Measurements from ENCODE around the gene AKNA. TPM values are rescaled to one million over a fixed set of nuclear protein-coding genes. Genes with fewer than 3 reads are reported as not detected.

Gene AKNA
- polyA plus RNA-seq, 1 of the 3 experiments (the other 2 are of a cell fraction), result 0.84 TPM

GRCh38 chr9:114383521-114384231, 4.1 kb downstream of the AKNA start:
- H3K36me3 ChIP-seq (replicated peaks in 1 of 2; ENCODE audit: control insufficient read depth in 1 of 2, insufficient read depth in 2 of 2, low read length in 1 of 2), result no peaks in the 10 kb centered on the region
- H3K9me2 ChIP-seq, result no peaks in the 10 kb centered on the region
- no peaks in the 10 kb centered on the region for H3K9me3 ChIP-seq
- H3F3A ChIP-seq (replicated peaks; ENCODE audit: insufficient read depth), result no peaks in the 10 kb centered on the region
- CTCF ChIA-PET, result interaction anchor here (1.3 to 1.8 kb wide), 2 partner anchors 12 to 44 kb away, joined by 3 to 5 read pairs; no protein-coding TSS in a partner anchor
- WGBS (ENCODE audit: low lambda C conversion rate), result 83% methylated on average over 8 of the region's 8 CpGs
- no peak overlapping the region for H3K9ac ChIP-seq
- POLR2A ChIA-PET, result no interaction called here
- H3K4me2 ChIP-seq, result no peak overlapping the region
- H2AFZ ChIP-seq (ENCODE audit: low read depth), result peak overlapping the region; percentile 36; the same call in 1 of the 2 replicates
- no peak overlapping the region for H3K4me3 ChIP-seq (ENCODE audit: low read depth in 2 of 2, low read length in 1 of 2)
- no peak for DNase-seq
- TF ChIP-seq TAF1 (IDR thresholded peaks at IDR 0.05; ENCODE audit: borderline replicate concordance, low read depth, low read length) (no peak), GABPA (IDR thresholded peaks at IDR 0.05; ENCODE audit: low read depth) (no peak), SIN3A (IDR thresholded peaks at IDR 0.05; ENCODE audit: borderline replicate concordance, low read depth, low read length) (no peak), CTCF (IDR thresholded peaks at IDR 0.05) (no peak), TEAD4 (IDR thresholded peaks at IDR 0.05; ENCODE audit: borderline replicate concordance, insufficient read depth) (no peak), IRF3 (IDR thresholded peaks at IDR 0.05; ENCODE audit: low read depth, low read length) (no peak), MXI1 (IDR thresholded peaks at IDR 0.05; ENCODE audit: low read depth, low read length) (no peak), FOXJ3 (CRISPR knock-in tag; IDR thresholded peaks at IDR 0.05) (no peak), CHD2 (IDR thresholded peaks at IDR 0.05; ENCODE audit: low read length, partially characterized antibody) (no peak), RCOR1 (IDR thresholded peaks at IDR 0.05; ENCODE audit: low read length) (no peak), PBX3 (IDR thresholded peaks at IDR 0.05) (no peak), TCF12 (IDR thresholded peaks at IDR 0.05) (no peak)
- no peaks in the 10 kb centered on the region for H4K20me1 ChIP-seq (ENCODE audit: insufficient read depth)
- no peaks in the 10 kb centered on the region for H3K27me3 ChIP-seq (ENCODE audit: insufficient read depth)
- H3K4me1 ChIP-seq (ENCODE audit: control insufficient read depth in 1 of 2, insufficient read depth in 2 of 2, low read depth in 1 of 2, low read length in 1 of 2), result peaks cover 6 to 11% of the 10 kb centered on the region in 2 experiments; a peak in 3 of 4 replicates
- 0 out of 4 replicates have a peak overlapping the region, but pooled peaks of 1 of the 2 experiments have one; percentile 30 for H3K27ac ChIP-seq (ENCODE audit: low read depth in 2 of 2, low read length in 1 of 2)
- H3K79me2 ChIP-seq (ENCODE audit: insufficient read depth), result no peaks in the 10 kb centered on the region
